GM12878 (cell line): ENCODE results near the gene SCARB1. TPM values are rescaled to one million over a fixed set of nuclear protein-coding genes. Genes with fewer than 3 reads are reported as not detected.

Experiments used
- BCL11A ChIP-seq: IDR thresholded peaks from 2 replicates; pipeline ENCODE4 v1.6.1; 2011; ENCODE audit warnings: low read depth, low read length
- E2F4 ChIP-seq: IDR thresholded peaks from 2 replicates; pipeline ENCODE4 v1.6.1; 2012; ENCODE audit warnings: low read depth, low read length, improper control_type of control experiment
- EP300 ChIP-seq, 2 experiments: fragments of 150-350 bp in 1 of 2; IDR thresholded peaks; 2 replicates each; pipeline ENCODE4 v1.6.1; 2011 to 2012; ENCODE audit warnings: low read depth in 2 of 2, low read length in 2 of 2, borderline replicate concordance in 1 of 2, improper control_type of control experiment in 1 of 2, inconsistent platforms in 1 of 2; ENCODE audit not compliant: control insufficient read depth in 1 of 2
- EZH2 ChIP-seq: IDR thresholded peaks from 2 replicates; pipeline ENCODE4 v1.6.1; 2012; ENCODE audit warnings: low read depth, mild to moderate bottlenecking, control low read depth, inconsistent platforms, low read length, borderline replicate concordance; ENCODE audit not compliant: control insufficient read depth
- IKZF1 ChIP-seq: fragments of 450-650 bp; conservative IDR thresholded peaks from 2 replicates; pipeline ENCODE4 v1.6.1; 2017; ENCODE audit warnings: antibody characterized with exemption, mild to moderate bottlenecking
- RAD21 ChIP-seq: IDR thresholded peaks from 2 replicates; pipeline ENCODE4 v1.6.1; 2011; ENCODE audit warnings: mild to moderate bottlenecking, low read depth, low read length, moderate library complexity; ENCODE audit not compliant: insufficient read depth
- SMARCA5 ChIP-seq: fragments of 450-650 bp; IDR thresholded peaks from 2 replicates; pipeline ENCODE4 v1.6.1; 2017; ENCODE audit warnings: mild to moderate bottlenecking
- ZNF217 ChIP-seq: fragments of 450-650 bp; IDR thresholded peaks from 2 replicates; pipeline ENCODE4 v1.6.1; 2017; ENCODE audit warnings: antibody characterized with exemption, mild to moderate bottlenecking
- ZNF24 ChIP-seq: fragments of 450-650 bp; IDR thresholded peaks from 2 replicates; pipeline ENCODE4 v1.6.1; 2017; ENCODE audit warnings: antibody characterized with exemption, mild to moderate bottlenecking
- polyA plus RNA-seq, 11 experiments: library from polyadenylated mRNA; depleted of rRNA in 4 of 11; unstranded in 6 of 11; stranded (reverse) in 5 of 11; fragments of >200 nt; fragmentation: Nextera tagmentation in 4 of 11; fragmentation: Illumina TruSeq in 1 of 11; extraction: Ambion mirVana in 4 of 11; extraction: Trizol in 1 of 11; gene quantifications; 1 replicate in 1 of 11; 2 replicates in 10 of 11; pipeline versions ENCODE4 v1.2.1 to v1.2.3, GENCODE V29; 2011 to 2016; ENCODE audit warnings: inconsistent platforms in 2 of 11, missing spikeins in 2 of 11, low read depth in 1 of 11
- total RNA-seq, 4 experiments: library from RNA; depleted of rRNA in 3 of 4; stranded (reverse); fragments of >200 nt in 3 of 4; fragmentation: Illumina TruSeq in 1 of 4; extraction: Trizol in 1 of 4; gene quantifications; 2 replicates each; pipeline versions ENCODE4 v1.2.1 to v1.2.3, GENCODE V29; 2013 to 2021
- TF ChIP-seq, protein P1 (sequence below), 3 experiments: IDR thresholded peaks in 2 of 3; conservative IDR thresholded peaks in 1 of 3; 2 replicates each; pipeline ENCODE4 v1.5.1; 2011; ENCODE audit warnings: low read depth in 3 of 3, low read length in 3 of 3, mild to moderate bottlenecking in 3 of 3, control low read depth in 2 of 3, moderate library complexity in 2 of 3, inconsistent platforms in 1 of 3, mixed read lengths in 1 of 3; ENCODE audit not compliant: control insufficient read depth in 2 of 3, insufficient read depth in 1 of 3; ENCODE audit errors: extremely low read depth in 1 of 3

Gene SCARB1
- total and polyA plus RNA-seq, 10 of the 15 experiments (the other 5 are each of a cell fraction or from before 2014, with no cell fraction given) = 0.34 to 104 (median 63.1) TPM

DNA sequence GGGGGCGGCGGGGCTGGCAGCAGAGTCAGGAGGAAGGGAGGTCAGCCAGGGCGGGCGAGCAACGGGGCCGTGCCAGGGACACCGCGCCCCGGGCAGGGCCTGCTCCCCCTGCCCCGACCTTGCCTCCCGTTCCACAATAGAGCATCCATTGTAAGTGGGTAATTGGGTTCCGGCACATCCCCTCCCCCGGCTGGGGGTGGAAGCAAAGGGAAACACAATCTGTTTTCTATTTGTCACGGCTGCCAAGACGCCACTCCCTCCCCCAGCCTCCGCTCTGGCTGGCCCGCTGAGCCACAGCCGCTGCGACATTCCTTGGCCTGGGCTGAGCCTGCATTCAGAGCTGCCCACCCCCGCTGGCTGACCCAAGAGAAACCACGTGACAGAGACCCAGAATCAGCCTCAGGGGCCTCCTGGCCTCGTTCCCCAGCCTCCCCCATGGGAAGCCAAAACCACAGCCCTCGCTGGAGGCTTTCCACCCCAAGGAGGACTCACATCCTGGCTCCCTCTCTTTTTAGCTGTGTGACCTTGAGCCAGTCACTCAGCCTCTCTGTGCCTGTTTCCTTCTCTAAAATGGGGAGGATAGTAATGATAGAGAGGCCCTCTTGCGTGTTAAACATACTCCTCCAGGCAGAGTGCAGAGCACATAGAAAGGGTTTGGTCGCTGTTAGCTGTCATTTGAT, 117.6 kb downstream of the SCARB1 start (continued):
- TF ChIP-seq EZH2 (no peak), EP300 (IDR thresholded peaks at IDR 0.05; ENCODE audit: borderline replicate concordance in 1 of 2, control insufficient read depth in 1 of 2, low read depth in 2 of 2, low read length in 2 of 2) (no peak), E2F4 (no peak), ZNF217 (peak; percentile 58; the same call in 1 of the 2 replicates), ZNF24 (no peak), IKZF1 (0 out of 2 replicates have a peak, but pooled peaks have one; percentile 10), RAD21 (no peak), SMARCA5 (0 out of 2 replicates have a peak, but pooled peaks have one; percentile 48), BCL11A (no peak)
- TF ChIP-seq, protein P1, sequence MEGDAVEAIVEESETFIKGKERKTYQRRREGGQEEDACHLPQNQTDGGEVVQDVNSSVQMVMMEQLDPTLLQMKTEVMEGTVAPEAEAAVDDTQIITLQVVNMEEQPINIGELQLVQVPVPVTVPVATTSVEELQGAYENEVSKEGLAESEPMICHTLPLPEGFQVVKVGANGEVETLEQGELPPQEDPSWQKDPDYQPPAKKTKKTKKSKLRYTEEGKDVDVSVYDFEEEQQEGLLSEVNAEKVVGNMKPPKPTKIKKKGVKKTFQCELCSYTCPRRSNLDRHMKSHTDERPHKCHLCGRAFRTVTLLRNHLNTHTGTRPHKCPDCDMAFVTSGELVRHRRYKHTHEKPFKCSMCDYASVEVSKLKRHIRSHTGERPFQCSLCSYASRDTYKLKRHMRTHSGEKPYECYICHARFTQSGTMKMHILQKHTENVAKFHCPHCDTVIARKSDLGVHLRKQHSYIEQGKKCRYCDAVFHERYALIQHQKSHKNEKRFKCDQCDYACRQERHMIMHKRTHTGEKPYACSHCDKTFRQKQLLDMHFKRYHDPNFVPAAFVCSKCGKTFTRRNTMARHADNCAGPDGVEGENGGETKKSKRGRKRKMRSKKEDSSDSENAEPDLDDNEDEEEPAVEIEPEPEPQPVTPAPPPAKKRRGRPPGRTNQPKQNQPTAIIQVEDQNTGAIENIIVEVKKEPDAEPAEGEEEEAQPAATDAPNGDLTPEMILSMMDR (IDR thresholded peaks at IDR 0.05 in 2 of 3, conservative IDR thresholded peaks at IDR 0.05 in 1 of 3; ENCODE audit: control insufficient read depth in 2 of 3, extremely low read depth in 1 of 3, insufficient read depth in 1 of 3, low read depth in 3 of 3, low read length in 3 of 3) = no peak
